GM18873 (cell line): Measurements from ENCODE around the gene PCK2.

Source experiments
- ATAC-seq: cut with Tn5 transposase; IDR thresholded peaks from one replicate; pipeline ENCODE4 v1.9.1; 2021; ENCODE audit warnings: mild to moderate bottlenecking, moderate library complexity, moderate number of reproducible peaks; ENCODE audit not compliant: unreplicated experiment, low FRiP score

Gene PCK2

DNA sequence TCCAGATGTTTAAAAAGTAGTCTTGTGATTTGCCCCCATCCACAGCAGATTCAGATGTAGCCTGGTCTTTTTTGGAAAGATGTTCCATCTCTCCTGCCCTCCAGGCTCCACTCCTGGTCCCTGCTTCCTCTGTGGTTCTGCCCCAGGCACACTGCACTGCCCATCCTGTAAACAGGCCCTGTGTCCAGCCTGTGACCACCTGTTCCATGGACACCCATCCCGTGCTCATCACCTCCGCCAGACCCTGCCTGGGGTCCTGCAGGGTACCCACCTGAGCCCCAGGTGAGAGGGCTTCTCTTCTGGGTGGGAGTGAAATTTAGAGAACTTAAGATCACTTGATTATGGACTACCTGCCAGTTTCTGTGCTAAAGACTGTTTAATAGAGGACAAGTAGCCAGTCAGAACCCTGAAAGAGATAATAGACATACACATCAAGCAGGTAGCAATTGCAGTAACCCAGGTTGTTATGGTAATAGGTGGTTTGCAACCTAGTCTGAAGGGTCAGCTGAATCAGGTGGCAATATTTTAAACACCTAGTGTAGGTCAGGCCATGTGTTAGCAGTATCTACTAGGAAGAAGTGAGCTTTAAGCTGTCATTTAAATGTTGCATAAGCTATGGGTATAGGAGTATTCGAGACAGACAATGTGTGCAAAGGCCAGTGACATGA is 55.3 kb downstream of the PCK2 start:
- ATAC-seq = no peak

DNA sequence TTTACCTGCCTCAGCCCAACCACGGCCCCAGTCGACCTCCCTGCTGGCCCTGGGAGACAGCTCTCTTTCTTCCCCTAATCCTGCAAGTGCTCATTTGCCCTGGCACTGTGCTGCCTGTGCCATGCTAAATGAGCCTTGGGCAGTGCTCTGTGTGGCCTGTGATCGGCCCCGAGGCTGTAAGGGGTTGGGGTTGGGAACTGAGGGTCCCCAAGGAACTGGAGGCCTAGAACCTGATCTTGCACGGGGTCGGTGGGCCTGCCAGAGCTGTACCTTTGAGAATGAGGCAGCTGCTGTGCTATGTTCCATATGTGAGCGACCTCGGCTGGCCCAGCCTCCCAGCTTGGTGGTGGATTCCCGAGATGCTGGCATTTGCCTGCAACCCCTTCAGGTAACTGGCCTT is 56.0 kb downstream of the PCK2 start:
- ATAC-seq = no peak

DNA sequence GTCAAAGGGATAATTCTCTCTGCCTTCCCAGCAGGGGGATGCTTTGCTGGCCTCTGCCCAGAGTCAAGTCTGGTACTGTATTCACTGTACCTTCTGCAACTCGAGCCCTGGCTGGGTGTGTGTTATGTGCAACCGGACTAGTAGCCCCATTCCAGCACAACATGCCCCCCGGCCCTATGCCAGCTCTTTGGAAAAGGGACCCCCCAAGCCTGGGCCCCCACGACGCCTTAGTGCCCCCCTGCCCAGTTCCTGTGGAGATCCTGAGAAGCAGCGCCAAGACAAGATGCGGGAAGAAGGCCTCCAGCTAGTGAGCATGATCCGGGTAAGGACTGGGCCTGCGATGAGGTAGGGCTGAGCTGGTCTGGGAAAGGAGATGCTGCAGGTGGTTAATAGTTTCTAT is 56.5 kb downstream of the PCK2 start:
- no peak for ATAC-seq

DNA sequence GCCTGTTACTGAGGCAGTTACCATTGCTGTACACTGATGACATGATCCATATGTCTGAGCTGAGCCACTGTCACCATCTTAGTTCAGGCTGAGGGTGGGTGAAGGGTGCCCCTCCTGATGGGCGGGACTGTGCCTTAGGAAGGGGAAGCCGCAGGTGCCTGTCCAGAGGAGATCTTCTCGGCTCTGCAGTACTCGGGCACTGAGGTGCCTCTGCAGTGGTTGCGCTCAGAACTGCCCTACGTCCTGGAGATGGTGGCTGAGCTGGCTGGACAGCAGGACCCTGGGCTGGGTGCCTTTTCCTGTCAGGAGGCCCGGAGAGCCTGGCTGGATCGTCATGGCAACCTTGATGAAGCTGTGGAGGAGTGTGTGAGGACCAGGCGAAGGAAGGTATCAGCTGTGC is 56.9 kb downstream of the PCK2 start:
- no peak for ATAC-seq

DNA sequence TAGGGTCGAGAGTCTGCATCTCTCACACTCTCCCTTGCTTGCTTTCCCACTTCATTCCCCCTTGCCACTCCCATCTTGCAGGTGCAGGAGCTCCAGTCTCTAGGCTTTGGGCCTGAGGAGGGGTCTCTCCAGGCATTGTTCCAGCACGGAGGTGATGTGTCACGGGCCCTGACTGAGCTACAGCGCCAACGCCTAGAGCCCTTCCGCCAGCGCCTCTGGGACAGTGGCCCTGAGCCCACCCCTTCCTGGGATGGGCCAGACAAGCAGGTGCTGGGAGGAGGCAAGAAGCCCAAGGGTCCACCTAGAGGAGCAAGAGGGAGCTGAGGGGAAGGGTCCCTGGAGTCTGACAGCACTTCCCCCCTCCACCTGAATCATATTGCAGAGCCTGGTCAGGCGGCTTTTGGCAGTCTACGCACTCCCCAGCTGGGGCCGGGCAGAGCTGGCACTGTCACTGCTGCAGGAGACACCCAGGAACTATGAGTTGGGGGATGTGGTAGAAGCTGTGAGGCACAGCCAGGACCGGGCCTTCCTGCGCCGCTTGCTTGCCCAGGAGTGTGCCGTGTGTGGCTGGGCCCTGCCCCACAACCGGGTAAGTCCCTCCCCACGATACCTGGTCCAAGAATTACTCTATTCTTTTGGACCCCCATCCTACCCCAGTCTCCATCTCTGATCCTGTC is 57.4 kb downstream of the PCK2 start:
- no peak for ATAC-seq
